ENCODE results near the gene CISD2.
"Not testable (repeated sequence)": the region's sequence is repeated elsewhere in the genome, so short reads cannot be mapped to it uniquely, and the experiment has no call there.

DNA sequence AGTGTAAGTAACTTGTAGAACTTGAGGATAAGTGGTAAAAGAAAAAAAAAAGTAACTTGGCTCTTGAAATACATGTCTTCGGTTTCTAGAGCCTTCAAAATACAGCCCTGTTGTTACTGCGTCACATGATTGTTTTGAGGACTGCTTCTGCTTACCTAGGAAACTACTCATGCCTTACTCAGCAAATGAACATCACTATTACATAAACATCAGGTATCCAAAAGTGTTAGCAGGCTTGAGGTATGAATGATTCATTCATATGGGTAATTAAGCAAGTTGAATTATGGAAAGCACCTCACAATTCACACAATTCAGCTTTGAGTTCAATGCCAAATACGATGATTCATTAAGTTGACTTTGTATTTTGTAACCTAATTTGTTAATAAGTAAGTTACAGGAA is 21.1 kb downstream of the CISD2 start:
- TF ChIP-seq CTCF (IDR thresholded peaks at IDR 0.05; ENCODE audit: insufficient read depth, low read length, poor library complexity, severe bottlenecking); EZH2phosphoT487 (conservative IDR thresholded peaks at IDR 0.05; ENCODE audit: low read length): not testable (repeated sequence)
